HEK293 (cell line): ENCODE results near the gene SCN4B.

Experiments
- CTCF ChIA-PET: fragments of 350-600 bp; formaldehyde crosslinking; extraction: SDS; loops from one replicate; lab custom pipeline; 2021; ENCODE audit warnings: antibody characterized with exemption; lab: Yijun Ruan, JAX
- POLR2A ChIA-PET: fragments of 300-600 bp; formaldehyde crosslinking; extraction: SDS; loops from one replicate; lab custom pipeline; 2020; ENCODE audit warnings: antibody characterized with exemption, inconsistent platforms; lab: Yijun Ruan, JAX
- H3K27ac ChIP-seq: fragments of 200-500 bp; sonication (Bioruptor generic); 2 replicates; pipeline ENCODE4 v1.5.1; 2014; ENCODE audit warnings: low read depth, low read length, control low read depth, inconsistent platforms; ENCODE audit errors: extremely low read depth
- H3K36me3 ChIP-seq, 2 experiments: fragments of 200-500 bp in 1 of 2; sonication (Bioruptor generic) in 1 of 2; 1 replicate in 1 of 2; 2 replicates in 1 of 2; pipeline ENCODE4 v1.5.1; 2014 to 2017; ENCODE audit warnings: inconsistent platforms in 2 of 2, low read length in 2 of 2; ENCODE audit not compliant: control insufficient read depth in 2 of 2, insufficient read depth in 1 of 2
- H3K4me1 ChIP-seq: fragments of 200-500 bp; sonication (Bioruptor generic); 2 replicates; pipeline ENCODE4 v1.5.1; 2014; ENCODE audit warnings: mild to moderate bottlenecking, low read length, inconsistent platforms; ENCODE audit not compliant: control insufficient read depth, insufficient read depth
- H3K4me3 ChIP-seq: 2 replicates; pipeline ENCODE4 v1.5.1; 2011; ENCODE audit warnings: low read depth, mild to moderate bottlenecking, control low read depth, low read length, moderate library complexity
- H3K9me3 ChIP-seq: fragments of 200-500 bp; sonication (Bioruptor generic); 2 replicates; pipeline ENCODE4 v1.5.1; 2014; ENCODE audit warnings: low read depth, low read length, inconsistent platforms; ENCODE audit not compliant: control insufficient read depth, insufficient read depth
- BCL6B ChIP-seq: fragments of 450-650 bp; formaldehyde crosslinking; IDR thresholded peaks from 2 replicates; pipeline ENCODE4 v1.5.1; 2017; ENCODE audit warnings: missing biosample characterization, missing genetic modification characterization
- KLF10 ChIP-seq: fragments of 450-650 bp; IDR thresholded peaks from 2 replicates; pipeline ENCODE4 v1.5.1; 2018; ENCODE audit warnings: missing biosample characterization, mild to moderate bottlenecking, missing genetic modification characterization
- MYNN ChIP-seq: fragments of 450-650 bp; formaldehyde crosslinking; IDR thresholded peaks from 2 replicates; pipeline ENCODE4 v1.5.1; 2016; ENCODE audit warnings: missing biosample characterization, missing genetic modification characterization, borderline replicate concordance
- OVOL3 ChIP-seq: fragments of 450-650 bp; formaldehyde crosslinking; IDR thresholded peaks from 2 replicates; pipeline ENCODE4 v1.5.1; 2016; ENCODE audit warnings: missing biosample characterization, missing genetic modification characterization
- SETDB1 ChIP-seq: IDR thresholded peaks from one replicate; pipeline ENCODE4 v1.6.1; 2017; ENCODE audit warnings: mild to moderate bottlenecking, low read length, moderate library complexity, mixed read lengths; ENCODE audit not compliant: insufficient read length
- TRIM28 ChIP-seq: IDR thresholded peaks from 2 replicates; pipeline ENCODE4 v1.6.1; 2011; ENCODE audit warnings: low read length, control low read depth, borderline replicate concordance
- WT1 ChIP-seq: fragments of 450-650 bp; formaldehyde crosslinking; IDR thresholded peaks from 2 replicates; pipeline ENCODE4 v1.5.1; 2016; ENCODE audit warnings: missing biosample characterization, missing genetic modification characterization
- YY2 ChIP-seq: fragments of 450-650 bp; formaldehyde crosslinking; IDR thresholded peaks from 2 replicates; pipeline ENCODE4 v1.5.1; 2016; ENCODE audit warnings: missing biosample characterization, missing genetic modification characterization
- ZBTB48 ChIP-seq: fragments of 450-650 bp; formaldehyde crosslinking; IDR thresholded peaks from 2 replicates; pipeline ENCODE4 v1.5.1; 2016; ENCODE audit warnings: missing biosample characterization, missing genetic modification characterization
- ZNF138 ChIP-seq: fragments of 450-650 bp; formaldehyde crosslinking; IDR thresholded peaks from 2 replicates; pipeline ENCODE4 v1.5.1; 2016; ENCODE audit warnings: missing biosample characterization, missing genetic modification characterization, borderline replicate concordance
- ZNF169 ChIP-seq: fragments of 450-650 bp; formaldehyde crosslinking; IDR thresholded peaks from 2 replicates; pipeline ENCODE4 v1.5.1; 2016; ENCODE audit warnings: missing biosample characterization, missing genetic modification characterization
- ZNF248 ChIP-seq: fragments of 450-650 bp; formaldehyde crosslinking; IDR thresholded peaks from 2 replicates; pipeline ENCODE4 v1.5.1; 2017; ENCODE audit warnings: missing biosample characterization, missing genetic modification characterization
- ZNF280D ChIP-seq: fragments of 450-650 bp; formaldehyde crosslinking; IDR thresholded peaks from 2 replicates; pipeline ENCODE4 v1.5.1; 2016; ENCODE audit warnings: missing biosample characterization, missing genetic modification characterization
- ZNF416 ChIP-seq: fragments of 450-650 bp; formaldehyde crosslinking; IDR thresholded peaks from 2 replicates; pipeline ENCODE4 v1.5.1; 2016; ENCODE audit warnings: missing biosample characterization, missing genetic modification characterization
- ZNF501 ChIP-seq: fragments of 450-650 bp; formaldehyde crosslinking; IDR thresholded peaks from 2 replicates; pipeline ENCODE4 v1.5.1; 2016; ENCODE audit warnings: missing biosample characterization, missing genetic modification characterization
- ZNF521 ChIP-seq: fragments of 450-650 bp; formaldehyde crosslinking; IDR thresholded peaks from 2 replicates; pipeline ENCODE4 v1.5.1; 2017; ENCODE audit warnings: missing biosample characterization, mild to moderate bottlenecking, missing genetic modification characterization
- ZNF596 ChIP-seq: fragments of 450-650 bp; IDR thresholded peaks from 2 replicates; pipeline ENCODE4 v1.5.0; 2018; ENCODE audit warnings: missing biosample characterization, mild to moderate bottlenecking, missing genetic modification characterization, moderate library complexity
- ZNF654 ChIP-seq: fragments of 450-650 bp; formaldehyde crosslinking; IDR thresholded peaks from 2 replicates; pipeline ENCODE4 v1.5.1; 2016; ENCODE audit warnings: low read depth, missing biosample characterization, missing genetic modification characterization
- ZNF701 ChIP-seq: fragments of 450-650 bp; formaldehyde crosslinking; IDR thresholded peaks from 2 replicates; pipeline ENCODE4 v1.5.1; 2016; ENCODE audit warnings: missing biosample characterization, missing genetic modification characterization
- ZNF747 ChIP-seq: fragments of 450-650 bp; formaldehyde crosslinking; IDR thresholded peaks from 2 replicates; pipeline ENCODE4 v1.5.1; 2016; ENCODE audit warnings: missing biosample characterization, missing genetic modification characterization
- ZNF776 ChIP-seq: fragments of 450-650 bp; formaldehyde crosslinking; IDR thresholded peaks from 2 replicates; pipeline ENCODE4 v1.5.0; 2017; ENCODE audit warnings: missing biosample characterization, missing genetic modification characterization, borderline replicate concordance
- ZNF792 ChIP-seq: fragments of 450-650 bp; formaldehyde crosslinking; IDR thresholded peaks from 2 replicates; pipeline ENCODE4 v1.5.1; 2016; ENCODE audit warnings: missing biosample characterization, missing genetic modification characterization
- ZNF830 ChIP-seq: fragments of 450-650 bp; IDR thresholded peaks from 2 replicates; pipeline ENCODE4 v1.5.0; 2018; ENCODE audit warnings: missing biosample characterization, missing genetic modification characterization, low read depth, mild to moderate bottlenecking, moderate library complexity
- TF ChIP-seq, protein P1 (sequence below): fragments of 450-650 bp; formaldehyde crosslinking; IDR thresholded peaks from 2 replicates; pipeline ENCODE4 v1.5.1; 2017; ENCODE audit warnings: missing biosample characterization, missing genetic modification characterization
- TF ChIP-seq, protein P2 (sequence below): fragments of 450-650 bp; formaldehyde crosslinking; IDR thresholded peaks from 2 replicates; pipeline ENCODE4 v1.5.1; 2016; ENCODE audit warnings: missing biosample characterization, missing genetic modification characterization

SCN4B gene

GRCh38 chr11:118120793-118121192 is 31.8 kb downstream of the SCN4B start:
- ChIA-PET POLR2A (no interaction called here), CTCF (no interaction called here)
- Histone ChIP-seq H3K36me3 (no peaks in the 10 kb centered on the region), H3K4me1 (no peaks in the 10 kb centered on the region), H3K9me3 (no peaks in the 10 kb centered on the region), H3K27ac (no peak overlapping the region), H3K4me3 (no peak overlapping the region)
- peak; percentile 12 for TF ChIP-seq SETDB1
- 0 out of 2 replicates have a peak, but pooled peaks have one; percentile 58 for TF ChIP-seq TRIM28
- no peak for TF ChIP-seq ZBTB48 (tag by site-specific recombination)

DNA sequence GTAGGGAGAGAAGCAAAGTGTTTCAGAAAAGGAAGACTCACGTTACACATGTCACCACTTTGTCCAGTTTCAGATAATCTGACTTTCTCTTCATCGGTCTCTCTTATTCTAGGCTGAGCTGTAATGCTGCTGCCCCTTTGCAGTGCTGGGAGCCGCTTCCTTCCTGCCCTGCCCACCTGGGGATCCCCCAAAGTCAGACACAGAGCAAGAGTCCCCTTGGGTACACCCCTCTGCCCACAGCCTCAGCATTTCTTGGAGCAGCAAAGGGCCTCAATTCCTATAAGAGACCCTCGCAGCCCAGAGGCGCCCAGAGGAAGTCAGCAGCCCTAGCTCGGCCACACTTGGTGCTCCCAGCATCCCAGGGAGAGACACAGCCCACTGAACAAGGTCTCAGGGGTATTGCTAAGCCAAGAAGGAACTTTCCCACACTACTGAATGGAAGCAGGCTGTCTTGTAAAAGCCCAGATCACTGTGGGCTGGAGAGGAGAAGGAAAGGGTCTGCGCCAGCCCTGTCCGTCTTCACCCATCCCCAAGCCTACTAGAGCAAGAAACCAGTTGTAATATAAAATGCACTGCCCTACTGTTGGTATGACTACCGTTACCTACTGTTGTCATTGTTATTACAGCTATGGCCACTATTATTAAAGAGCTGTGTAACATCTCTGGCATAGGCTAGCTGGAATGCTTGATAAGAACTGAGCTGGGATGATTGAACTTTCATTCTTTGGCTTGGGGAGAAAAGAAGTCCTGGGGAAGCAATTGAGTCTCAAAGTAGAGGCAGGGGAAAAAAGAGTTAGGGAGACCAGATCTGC is 34.6 kb downstream of the SCN4B start:
- ChIA-PET CTCF (interaction anchor here (0.9 kb wide), 1 partner anchor 65 kb away, joined by 3 read pairs; no protein-coding TSS in a partner anchor), POLR2A (no interaction called here)
- no peaks in the 10 kb centered on the region for H3K4me1 ChIP-seq
- no peak overlapping the region for H3K4me3 ChIP-seq
- TF ChIP-seq ZNF138 (tag by site-specific recombination) (no peak), BCL6B (tag by site-specific recombination) (no peak), ZNF701 (tag by site-specific recombination) (no peak), ZNF248 (no peak), ZNF596 (tag by site-specific recombination) (no peak), ZNF280D (tag by site-specific recombination) (no peak), ZNF792 (tag by site-specific recombination) (no peak), ZNF776 (no peak), ZNF654 (tag by site-specific recombination) (no peak), YY2 (tag by site-specific recombination) (no peak), MYNN (tag by site-specific recombination) (no peak), ZNF416 (tag by site-specific recombination) (no peak)
- TF ChIP-seq, protein P1, sequence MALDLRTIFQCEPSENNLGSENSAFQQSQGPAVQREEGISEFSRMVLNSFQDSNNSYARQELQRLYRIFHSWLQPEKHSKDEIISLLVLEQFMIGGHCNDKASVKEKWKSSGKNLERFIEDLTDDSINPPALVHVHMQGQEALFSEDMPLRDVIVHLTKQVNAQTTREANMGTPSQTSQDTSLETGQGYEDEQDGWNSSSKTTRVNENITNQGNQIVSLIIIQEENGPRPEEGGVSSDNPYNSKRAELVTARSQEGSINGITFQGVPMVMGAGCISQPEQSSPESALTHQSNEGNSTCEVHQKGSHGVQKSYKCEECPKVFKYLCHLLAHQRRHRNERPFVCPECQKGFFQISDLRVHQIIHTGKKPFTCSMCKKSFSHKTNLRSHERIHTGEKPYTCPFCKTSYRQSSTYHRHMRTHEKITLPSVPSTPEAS (tag by site-specific recombination): no peak
- H3K9me3 ChIP-seq: no peaks in the 10 kb centered on the region
- H3K36me3 ChIP-seq: no peaks in the 10 kb centered on the region
- H3K27ac ChIP-seq: no peak overlapping the region

DNA sequence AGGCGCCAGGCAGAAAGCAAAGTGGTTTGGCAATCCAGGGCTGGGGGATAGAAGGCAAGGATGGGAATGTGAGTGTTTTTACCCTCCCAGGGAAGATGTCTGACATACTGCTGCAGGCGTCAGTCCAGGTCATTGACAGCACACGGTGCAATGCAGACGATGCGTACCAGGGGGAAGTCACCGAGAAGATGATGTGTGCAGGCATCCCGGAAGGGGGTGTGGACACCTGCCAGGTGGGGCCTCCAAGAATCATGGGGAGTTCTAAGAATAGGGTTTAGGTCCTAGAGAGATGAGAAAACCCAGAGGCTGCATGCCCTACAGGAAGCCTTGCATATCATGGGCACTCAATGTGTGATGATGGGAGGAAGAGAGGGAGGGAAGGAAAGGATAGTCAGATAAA is 37.6 kb downstream of the SCN4B start:
- Histone ChIP-seq H3K9me3 (no peaks in the 10 kb centered on the region), H3K27ac (no peak overlapping the region), H3K4me1 (no peaks in the 10 kb centered on the region), H3K4me3 (no peak overlapping the region), H3K36me3 (no peaks in the 10 kb centered on the region)
- ChIA-PET POLR2A (no interaction called here), CTCF (interaction anchor here (0.6 to 0.7 kb wide), 2 partner anchors 62 to 288 kb away, joined by 3 read pairs; no protein-coding TSS in a partner anchor)
- TF ChIP-seq OVOL3 (no peak), WT1 (no peak), ZNF830 (tag by site-specific recombination) (no peak), KLF10 (tag by site-specific recombination) (no peak), ZNF501 (tag by site-specific recombination) (no peak), ZNF169 (tag by site-specific recombination) (no peak), ZNF521 (tag by site-specific recombination) (no peak), ZNF747 (no peak)
- TF ChIP-seq, protein P2, sequence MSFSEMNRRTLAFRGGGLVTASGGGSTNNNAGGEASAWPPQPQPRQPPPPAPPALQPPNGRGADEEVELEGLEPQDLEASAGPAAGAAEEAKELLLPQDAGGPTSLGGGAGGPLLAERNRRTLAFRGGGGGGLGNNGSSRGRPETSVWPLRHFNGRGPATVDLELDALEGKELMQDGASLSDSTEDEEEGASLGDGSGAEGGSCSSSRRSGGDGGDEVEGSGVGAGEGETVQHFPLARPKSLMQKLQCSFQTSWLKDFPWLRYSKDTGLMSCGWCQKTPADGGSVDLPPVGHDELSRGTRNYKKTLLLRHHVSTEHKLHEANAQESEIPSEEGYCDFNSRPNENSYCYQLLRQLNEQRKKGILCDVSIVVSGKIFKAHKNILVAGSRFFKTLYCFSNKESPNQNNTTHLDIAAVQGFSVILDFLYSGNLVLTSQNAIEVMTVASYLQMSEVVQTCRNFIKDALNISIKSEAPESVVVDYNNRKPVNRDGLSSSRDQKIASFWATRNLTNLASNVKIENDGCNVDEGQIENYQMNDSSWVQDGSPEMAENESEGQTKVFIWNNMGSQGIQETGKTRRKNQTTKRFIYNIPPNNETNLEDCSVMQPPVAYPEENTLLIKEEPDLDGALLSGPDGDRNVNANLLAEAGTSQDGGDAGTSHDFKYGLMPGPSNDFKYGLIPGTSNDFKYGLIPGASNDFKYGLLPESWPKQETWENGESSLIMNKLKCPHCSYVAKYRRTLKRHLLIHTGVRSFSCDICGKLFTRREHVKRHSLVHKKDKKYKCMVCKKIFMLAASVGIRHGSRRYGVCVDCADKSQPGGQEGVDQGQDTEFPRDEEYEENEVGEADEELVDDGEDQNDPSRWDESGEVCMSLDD: no peak
